Thoracic aorta (tissue), 2 donors: Measurements from ENCODE around the gene CEP131. TPM values are rescaled to one million over a fixed set of nuclear protein-coding genes. Genes with fewer than 3 reads are reported as not detected.

Experiments
- ATAC-seq: fragments of 150-250 bp; one replicate; pipeline ENCODE4 v1.8.0; 2017; ENCODE audit warnings: low read depth; ENCODE audit not compliant: insufficient number of reproducible peaks, low FRiP score
- DNase-seq: peaks from one replicate; pipeline ENCODE4 v3.0.0-alpha.2; 2020; ENCODE audit warnings: low spot score
- H3K27ac ChIP-seq, 2 donors: fragments of 200-600 bp; sonication (generic); 1 replicate in 1 of 2; 2 replicates in 1 of 2; pipeline ENCODE4 v1.5.1; 2016; ENCODE audit warnings: mild to moderate bottlenecking in 2 of 2, moderate library complexity in 2 of 2
- H3K27me3 ChIP-seq: fragments of 200-600 bp; sonication (generic); replicated peaks from 2 replicates; pipeline ENCODE4 v1.6.0; 2016; ENCODE audit warnings: mild to moderate bottlenecking; ENCODE audit not compliant: insufficient read depth
- H3K36me3 ChIP-seq: fragments of 200-600 bp; sonication (generic); one replicate; pipeline ENCODE4 v1.5.1; 2016
- H3K4me1 ChIP-seq, 2 donors: fragments of 200-600 bp; sonication (generic); 1 replicate in 1 of 2; 2 replicates in 1 of 2; pipeline versions ENCODE4 v1.5.1 to v1.6.0; 2016; ENCODE audit warnings: low read depth in 2 of 2, mild to moderate bottlenecking in 1 of 2; ENCODE audit not compliant: control insufficient read depth in 1 of 2
- H3K4me3 ChIP-seq: fragments of 200-600 bp; sonication (generic); 2 replicates; pipeline ENCODE4 v1.5.1; 2016; ENCODE audit warnings: mild to moderate bottlenecking
- H3K9me3 ChIP-seq: fragments of 200-600 bp; sonication (generic); 2 replicates; pipeline ENCODE4 v1.5.1; 2016
- total RNA-seq, 2 donors: library from RNA; depleted of rRNA; stranded (reverse); fragments of >200 nt; gene quantifications; one replicate each; pipeline versions ENCODE4 v1.1.0 to v1.2.3, GENCODE V29; 2016
- TF ChIP-seq, protein P1 (sequence below): fragments of 200-600 bp; sonication (generic); IDR thresholded peaks from one replicate; pipeline ENCODE4 v1.5.1; 2019; ENCODE audit warnings: antibody characterized with exemption

CEP131 gene
- total RNA-seq, 2 donors from 2014 or later: 5.8 to 11.4 TPM

DNA sequence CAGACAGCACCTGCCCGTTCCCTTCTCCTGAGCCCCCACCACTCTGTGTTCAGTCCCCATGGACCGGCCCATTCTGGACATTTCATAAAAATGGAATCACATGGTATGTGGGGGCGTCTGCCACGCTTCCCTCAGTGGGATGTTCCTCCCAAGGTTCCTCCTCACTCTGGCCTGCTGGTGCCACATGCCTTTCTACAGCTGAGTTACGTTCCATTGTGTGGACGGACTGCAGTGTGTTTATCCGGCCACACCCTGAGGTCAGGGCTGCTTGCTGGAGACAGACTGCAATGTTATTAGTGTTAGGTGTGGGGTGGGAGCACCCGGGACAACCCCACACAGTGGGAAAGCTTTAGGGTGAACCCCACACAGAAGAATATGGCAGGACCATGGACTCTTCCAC, 50.8 kb downstream of the CEP131 start:
- H3K36me3 ChIP-seq: no peaks in the 10 kb centered on the region
- no peaks in the 10 kb centered on the region for H3K27me3 ChIP-seq
- H3K4me3 ChIP-seq: no peak overlapping the region
- DNase-seq (no peak), ATAC-seq (no peak)
- no peaks in the 10 kb centered on the region for H3K4me1 ChIP-seq
- H3K27ac ChIP-seq: no peak overlapping the region
- H3K9me3 ChIP-seq: no peaks in the 10 kb centered on the region
- TF ChIP-seq, protein P1, sequence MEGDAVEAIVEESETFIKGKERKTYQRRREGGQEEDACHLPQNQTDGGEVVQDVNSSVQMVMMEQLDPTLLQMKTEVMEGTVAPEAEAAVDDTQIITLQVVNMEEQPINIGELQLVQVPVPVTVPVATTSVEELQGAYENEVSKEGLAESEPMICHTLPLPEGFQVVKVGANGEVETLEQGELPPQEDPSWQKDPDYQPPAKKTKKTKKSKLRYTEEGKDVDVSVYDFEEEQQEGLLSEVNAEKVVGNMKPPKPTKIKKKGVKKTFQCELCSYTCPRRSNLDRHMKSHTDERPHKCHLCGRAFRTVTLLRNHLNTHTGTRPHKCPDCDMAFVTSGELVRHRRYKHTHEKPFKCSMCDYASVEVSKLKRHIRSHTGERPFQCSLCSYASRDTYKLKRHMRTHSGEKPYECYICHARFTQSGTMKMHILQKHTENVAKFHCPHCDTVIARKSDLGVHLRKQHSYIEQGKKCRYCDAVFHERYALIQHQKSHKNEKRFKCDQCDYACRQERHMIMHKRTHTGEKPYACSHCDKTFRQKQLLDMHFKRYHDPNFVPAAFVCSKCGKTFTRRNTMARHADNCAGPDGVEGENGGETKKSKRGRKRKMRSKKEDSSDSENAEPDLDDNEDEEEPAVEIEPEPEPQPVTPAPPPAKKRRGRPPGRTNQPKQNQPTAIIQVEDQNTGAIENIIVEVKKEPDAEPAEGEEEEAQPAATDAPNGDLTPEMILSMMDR: no peak

DNA sequence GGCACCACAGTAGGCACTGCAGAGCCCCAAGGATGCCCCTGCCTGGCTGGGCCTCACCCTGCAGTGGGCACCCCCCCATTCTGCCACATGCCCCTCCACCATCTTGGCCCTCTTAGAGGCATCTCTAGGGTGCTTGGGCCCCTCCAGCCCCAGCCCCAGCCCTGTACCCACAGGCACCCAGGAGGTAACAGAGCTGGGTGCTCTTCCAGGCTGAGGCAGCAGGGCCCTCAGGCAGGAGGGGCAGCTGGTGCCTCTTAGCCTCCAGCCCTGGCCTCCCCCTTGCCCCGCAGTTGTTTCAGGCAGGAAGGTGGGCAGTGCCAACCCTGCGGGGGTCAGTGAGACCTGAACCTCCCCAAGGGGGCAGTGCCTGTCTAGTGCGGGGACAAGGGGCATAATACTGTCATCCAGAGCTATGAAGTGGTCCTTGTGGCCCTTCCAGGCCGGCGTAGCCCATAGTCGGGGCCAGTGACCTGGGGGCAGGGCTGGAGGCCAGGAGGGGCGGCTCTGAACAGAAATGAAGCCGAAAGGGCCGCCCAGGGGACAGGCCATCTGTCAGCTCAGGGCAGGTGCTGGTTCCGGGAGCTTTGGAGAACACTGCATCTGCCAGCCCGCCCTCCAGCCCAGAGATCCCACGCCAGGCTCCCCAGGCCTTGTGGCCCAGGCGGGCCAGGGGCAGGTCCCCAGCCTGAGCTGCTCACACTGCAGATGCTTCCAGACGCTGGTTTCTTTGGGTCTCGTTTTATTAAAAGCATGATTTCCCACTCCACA, 51.9 kb downstream of the CEP131 start:
- no peaks in the 10 kb centered on the region for H3K4me1 ChIP-seq
- H3K27me3 ChIP-seq: no peaks in the 10 kb centered on the region
- H3K4me3 ChIP-seq: no peak overlapping the region
- ATAC-seq: no peak
- no peaks in the 10 kb centered on the region for H3K9me3 ChIP-seq
- no peak overlapping the region for H3K27ac ChIP-seq
- DNase-seq: no peak
- TF ChIP-seq, protein P1: no peak
- H3K36me3 ChIP-seq: no peaks in the 10 kb centered on the region

GRCh38 chr17:81169870-81170309, 52.9 kb downstream of the CEP131 start:
- no peaks in the 10 kb centered on the region for H3K27me3 ChIP-seq
- TF ChIP-seq, protein P1: no peak
- DNase-seq: no peak
- no peaks in the 10 kb centered on the region for H3K9me3 ChIP-seq
- H3K27ac ChIP-seq: no peak overlapping the region
- H3K36me3 ChIP-seq: no peaks in the 10 kb centered on the region
- no peak overlapping the region for H3K4me3 ChIP-seq
- peaks cover 3 to 9% of the 10 kb centered on the region in 2 donors for H3K4me1 ChIP-seq
- no peak for ATAC-seq

- no peaks in the 10 kb centered on the region for H3K27me3 ChIP-seq
- ATAC-seq: no peak
Observed at GRCh38 chr17:81167638-81168037, 55.1 kb downstream of the CEP131 start.

GRCh38 chr17:81167194-81167524, 55.6 kb downstream of the CEP131 start:
- TF ChIP-seq, protein P1: no peak
- ATAC-seq (no peak), DNase-seq (no peak)
- Histone ChIP-seq H3K4me3 (no peak overlapping the region), H3K9me3 (no peaks in the 10 kb centered on the region), H3K36me3 (no peaks in the 10 kb centered on the region), H3K27ac (no peak overlapping the region), H3K27me3 (no peaks in the 10 kb centered on the region), H3K4me1 (peaks cover 3 to 11% of the 10 kb centered on the region in 2 donors)

More at GRCh38 chr17:81167638-81168037, 55.1 kb downstream of the CEP131 start:
- no peak overlapping the region for H3K4me3 ChIP-seq
- DNase-seq: no peak
- H3K27ac ChIP-seq: no peak overlapping the region
- no peaks in the 10 kb centered on the region for H3K36me3 ChIP-seq
- TF ChIP-seq, protein P1: no peak
- no peaks in the 10 kb centered on the region for H3K9me3 ChIP-seq
- H3K4me1 ChIP-seq: peaks cover 3 to 11% of the 10 kb centered on the region in 2 donors
